IPS DF 19.7 (cell line): Measurements from ENCODE around the gene LRRTM2.

Source experiments
- DNase-seq: peaks from one replicate; pipeline ENCODE4 v3.0.0-alpha.2; 2013; ENCODE audit warnings: low read depth, low spot score

The LRRTM2 gene

DNA sequence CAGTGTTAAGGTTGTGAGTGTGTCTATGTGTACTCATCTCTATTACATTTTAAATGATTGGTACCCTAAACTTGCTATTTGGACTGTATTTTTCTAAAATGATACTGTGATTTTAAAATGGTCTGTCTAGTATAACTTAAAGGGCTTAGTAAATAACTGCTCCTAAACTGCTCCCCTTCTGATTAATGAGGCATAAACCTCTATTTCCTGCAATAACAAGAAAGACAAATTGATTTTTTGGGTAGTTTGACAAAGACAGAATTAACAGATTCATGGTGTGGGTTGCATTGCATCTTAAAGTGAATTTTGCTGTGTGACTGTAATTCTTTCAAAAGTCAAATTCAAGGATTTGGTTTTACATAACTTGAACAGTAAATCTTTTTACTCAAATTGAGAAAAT lies 8.1 kb upstream of the LRRTM2 start:
- DNase-seq = no peak

DNA sequence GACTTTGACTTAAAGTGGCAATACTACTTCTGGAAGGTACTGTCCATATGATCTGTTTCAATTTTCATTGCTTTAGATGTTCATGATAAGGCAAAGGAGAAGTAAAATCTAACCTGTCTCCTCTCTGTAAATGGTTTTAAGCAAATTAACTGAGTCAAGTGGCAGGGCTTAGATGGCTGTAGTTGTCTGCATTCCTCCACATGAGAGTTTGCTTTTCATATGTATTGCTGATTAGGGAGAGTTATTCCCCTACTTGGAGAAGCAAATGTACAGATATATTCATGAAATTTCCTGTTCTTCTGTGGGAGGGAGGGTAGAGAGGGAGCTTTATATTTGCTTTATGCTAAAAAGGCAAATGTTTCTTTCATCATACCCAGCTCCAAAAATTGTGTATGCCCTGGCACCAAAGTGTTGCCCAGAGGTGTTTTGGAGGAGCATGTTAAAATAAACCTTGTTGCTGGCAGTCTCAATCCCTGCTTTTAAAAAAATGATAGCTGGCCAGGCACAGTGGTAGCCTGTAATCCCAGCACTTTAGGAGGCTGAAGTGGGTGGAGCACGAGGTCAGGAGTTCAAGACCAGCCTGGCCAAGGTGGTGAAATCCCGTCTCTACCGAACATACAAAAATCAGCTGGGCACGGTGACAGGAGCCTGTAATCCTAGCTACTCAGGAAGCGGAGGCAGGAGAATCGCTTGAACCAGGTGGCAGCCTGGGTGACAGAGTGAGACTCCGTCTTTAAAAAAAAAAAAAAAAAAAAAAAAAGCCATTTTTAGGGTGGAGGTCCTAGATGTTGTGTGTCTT lies 3.5 kb upstream of the LRRTM2 start:
- no peak for DNase-seq

DNA sequence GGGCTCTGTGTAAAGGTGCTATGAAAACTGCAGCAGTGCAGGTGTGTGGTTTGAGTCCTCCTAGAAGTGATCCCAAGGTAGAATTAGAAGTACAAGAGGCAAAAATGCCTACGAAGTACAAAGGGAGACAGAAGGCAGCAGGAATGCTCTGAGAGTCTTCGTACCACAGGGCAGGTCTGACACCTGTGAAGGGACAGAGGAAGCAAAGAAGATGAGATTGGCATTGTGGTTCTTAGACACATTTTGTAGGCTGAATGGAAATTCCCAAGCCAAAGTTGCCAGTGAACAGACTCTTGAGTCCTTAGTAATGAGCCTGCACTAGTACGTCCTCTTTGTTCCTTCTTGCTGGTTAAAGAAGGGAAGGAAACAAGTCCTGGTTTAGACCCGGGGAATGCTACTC lies 1.7 kb upstream of the LRRTM2 start:
- DNase-seq = no peak

DNA sequence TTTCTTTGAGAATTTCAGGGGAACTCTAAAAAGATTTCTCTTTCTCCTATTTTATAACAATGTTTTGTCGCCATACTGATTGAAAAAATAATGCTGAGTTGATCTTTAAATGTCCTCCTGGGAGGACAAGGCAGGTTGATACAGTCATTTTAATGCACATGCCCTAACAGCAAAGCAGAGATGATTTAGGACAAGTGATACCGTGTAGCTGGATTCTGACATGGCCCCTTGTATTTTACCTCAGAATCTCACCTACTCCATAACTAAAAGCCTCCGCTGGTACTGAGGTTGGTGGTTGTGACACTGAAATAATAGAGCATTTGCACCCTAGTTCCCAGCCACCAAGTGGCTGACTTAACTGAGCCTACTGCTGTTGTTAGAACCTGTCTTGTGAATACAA lies 811 bp upstream of the LRRTM2 start:
- no peak for DNase-seq

DNA sequence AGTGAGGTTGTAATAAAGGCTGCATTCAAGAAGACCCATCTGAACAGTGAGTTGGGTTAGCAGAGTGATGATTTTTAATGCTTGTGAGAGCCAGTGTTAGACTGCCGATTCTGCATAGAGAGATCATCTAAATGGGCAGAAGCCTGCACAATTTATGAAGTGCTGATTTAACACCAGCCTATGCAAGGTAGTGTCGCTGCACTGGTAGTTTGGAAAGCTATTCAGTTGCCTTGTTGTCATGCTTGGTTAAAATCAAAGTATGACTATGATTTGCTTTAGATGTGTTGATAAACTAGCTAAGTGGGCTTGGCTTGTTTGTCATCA lies 379 bp upstream of the LRRTM2 start:
- DNase-seq = no peak

DNA sequence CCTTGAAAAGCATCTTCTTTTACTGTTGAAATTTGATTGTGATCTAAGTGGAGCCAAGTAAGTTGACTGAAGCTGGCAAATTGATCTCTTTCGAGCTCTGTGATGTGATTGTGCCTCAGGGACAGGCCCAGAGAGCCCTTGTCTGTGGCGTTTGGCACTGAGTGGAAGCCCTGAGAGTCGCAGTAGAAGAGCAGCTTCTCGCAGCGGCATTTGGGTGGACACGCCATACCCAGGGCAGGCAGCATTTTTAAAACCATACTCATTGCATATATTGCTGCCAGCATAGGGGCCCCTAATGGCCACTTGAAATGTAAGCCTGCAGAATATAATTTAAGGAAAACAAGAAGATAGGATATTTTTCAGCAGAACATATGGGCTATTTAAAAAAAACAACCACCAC lies 894 bp downstream of the LRRTM2 start:
- DNase-seq = no peak

DNA sequence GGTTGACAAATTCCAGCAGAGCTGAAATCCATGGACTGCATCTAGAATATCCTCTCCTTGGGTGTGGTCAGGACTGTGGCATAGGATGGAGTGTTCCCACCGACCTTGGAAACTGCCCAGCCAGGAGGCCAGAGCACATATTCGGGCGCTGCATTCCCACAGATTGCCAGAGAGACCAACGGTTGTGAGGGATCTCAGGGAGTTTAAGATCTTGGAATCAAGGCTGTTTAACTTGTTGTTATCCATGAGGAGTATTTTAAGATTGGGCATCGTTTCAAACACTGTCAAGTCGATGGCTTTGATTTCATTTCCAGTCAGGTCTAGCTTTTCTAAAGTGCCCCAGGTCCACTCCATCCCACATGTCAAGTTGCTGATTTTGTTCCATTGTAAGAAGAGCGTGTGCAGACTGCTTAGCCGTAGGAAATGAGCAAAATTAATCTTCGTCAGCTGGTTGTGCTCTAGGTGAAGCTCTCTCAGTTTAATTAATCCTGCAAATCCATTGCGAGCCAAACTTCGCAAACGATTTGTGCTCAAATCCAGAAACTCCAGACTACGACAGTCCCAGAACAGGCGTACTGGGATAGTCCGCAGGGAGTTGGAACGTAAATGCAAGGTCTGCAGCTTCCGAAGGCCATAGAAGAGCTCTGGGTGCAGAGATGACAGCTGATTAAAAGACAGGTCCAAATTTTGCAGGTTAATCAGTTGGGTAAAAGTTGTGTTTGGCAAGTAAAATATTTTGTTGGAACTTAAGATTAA lies 1.5 kb downstream of the LRRTM2 start:
- no peak for DNase-seq

DNA sequence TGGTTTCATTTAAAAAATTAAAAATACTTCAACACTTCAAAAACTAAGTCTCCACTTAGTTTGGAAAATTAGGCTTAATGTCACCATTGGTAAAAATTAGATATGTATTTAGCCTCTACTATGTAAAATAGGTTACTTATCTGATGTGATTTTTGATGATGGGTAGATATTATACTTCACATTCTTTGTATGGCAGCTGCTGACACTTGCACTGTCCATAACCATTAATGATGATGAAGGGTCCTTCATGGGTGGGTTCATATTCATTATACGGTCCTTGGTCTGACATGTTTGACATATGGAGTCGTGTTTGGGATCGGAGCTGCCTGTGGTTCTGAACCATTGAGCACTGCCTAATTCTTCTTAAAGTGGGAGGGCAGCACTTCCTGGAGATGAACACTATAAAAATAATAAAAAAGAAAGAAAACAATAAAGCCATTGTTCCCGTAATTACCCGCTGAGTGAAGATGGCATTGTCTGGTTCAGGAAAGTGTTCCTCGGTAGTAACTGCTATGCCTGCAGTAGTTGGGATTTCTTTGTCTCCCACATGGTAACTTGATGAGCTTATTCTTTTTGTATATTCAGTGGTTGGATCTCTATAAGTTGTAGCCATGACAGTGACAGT lies 2.2 kb downstream of the LRRTM2 start:
- DNase-seq = no peak

DNA sequence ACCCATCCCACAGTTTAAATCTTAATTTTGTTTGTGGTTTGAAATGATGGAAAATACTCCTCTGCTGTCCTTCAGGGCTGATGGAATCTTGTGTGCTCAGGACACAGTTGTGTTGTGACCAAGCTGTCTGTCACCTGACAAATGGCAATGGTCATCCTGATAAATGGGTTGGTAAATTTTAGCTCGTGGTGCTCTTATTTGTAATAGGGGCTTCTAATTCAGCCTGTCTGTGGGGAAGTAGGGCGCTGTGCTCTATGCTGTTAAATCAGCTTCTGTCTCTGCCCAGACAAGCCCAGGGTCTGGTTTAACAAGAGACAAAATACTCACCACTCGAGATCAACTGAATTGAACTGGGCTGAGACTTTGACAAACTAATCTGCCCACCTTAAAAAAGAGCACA lies 4.5 kb downstream of the LRRTM2 start:
- DNase-seq = no peak

DNA sequence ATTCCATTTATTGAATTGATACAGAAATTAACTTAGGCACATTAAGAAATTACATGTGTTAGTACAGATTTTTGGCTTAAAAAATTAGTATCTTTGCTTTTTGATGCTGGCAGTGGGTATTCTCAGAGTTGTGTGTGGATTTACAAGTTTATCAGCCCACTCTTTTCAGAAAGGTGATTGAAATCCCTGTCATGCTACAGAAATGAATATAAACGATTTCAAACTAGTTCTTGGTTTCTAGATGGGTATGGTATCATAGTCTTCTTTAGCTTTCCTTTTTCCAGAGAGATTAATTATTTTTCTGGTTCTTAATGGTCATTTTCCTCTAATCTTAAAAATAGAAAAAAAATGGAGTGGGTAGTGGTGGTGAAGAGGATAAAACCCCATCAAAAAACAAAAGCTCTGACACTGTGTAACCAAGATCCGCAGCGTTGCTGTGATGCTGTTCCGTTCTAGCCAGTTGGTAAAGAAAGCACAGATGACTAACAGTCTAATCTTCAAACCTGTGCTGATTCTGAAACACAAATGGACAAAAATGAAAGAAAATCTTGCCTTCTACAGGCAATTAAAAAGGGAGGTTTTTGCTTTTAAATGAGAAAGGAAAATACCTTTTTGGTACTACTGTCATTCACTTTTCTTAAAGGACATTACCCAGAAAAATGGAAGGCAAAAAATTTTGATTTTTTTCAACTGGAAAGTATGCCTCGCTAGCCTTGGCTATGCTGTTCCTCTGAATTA lies 5.2 kb downstream of the LRRTM2 start:
- DNase-seq = no peak

DNA sequence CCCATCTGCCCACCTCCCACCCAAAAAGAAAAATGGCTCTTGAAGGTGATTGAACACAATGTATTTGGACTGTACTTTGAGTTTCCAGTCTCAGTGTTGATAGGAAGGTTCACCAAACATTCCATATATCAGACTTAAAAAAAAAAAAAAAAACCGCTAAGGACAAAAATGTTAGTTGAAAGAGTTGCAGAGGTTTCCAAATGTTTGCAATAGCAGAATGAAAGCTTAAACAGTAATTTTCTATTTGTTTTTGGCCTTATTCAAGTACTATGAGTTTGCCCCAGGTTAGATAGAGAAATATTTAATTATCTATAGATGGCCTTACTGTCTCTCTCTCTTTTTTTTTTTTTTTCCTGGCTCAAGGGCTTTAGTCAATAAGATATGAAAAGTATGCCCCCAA lies 6.1 kb downstream of the LRRTM2 start:
- no peak for DNase-seq

DNA sequence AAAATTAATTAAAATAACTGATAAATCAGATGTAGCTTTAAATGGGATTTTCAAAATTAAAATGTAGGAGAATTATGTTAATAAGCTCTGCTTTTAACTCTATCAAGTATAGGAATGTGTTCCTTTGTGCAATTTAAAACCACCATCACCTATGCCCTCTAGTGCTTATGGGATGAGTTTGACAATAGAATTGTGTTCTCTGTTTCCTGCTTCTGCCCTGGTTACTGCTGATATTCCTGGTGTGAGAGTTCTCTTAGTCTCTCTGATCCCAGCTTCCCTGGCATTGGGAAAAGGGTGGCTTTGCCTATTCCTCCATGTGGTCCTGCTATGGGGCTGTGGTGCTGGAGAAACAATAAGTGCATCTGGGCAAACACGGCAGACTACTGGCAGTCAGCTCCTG lies 8.1 kb downstream of the LRRTM2 start:
- DNase-seq = no peak

DNA sequence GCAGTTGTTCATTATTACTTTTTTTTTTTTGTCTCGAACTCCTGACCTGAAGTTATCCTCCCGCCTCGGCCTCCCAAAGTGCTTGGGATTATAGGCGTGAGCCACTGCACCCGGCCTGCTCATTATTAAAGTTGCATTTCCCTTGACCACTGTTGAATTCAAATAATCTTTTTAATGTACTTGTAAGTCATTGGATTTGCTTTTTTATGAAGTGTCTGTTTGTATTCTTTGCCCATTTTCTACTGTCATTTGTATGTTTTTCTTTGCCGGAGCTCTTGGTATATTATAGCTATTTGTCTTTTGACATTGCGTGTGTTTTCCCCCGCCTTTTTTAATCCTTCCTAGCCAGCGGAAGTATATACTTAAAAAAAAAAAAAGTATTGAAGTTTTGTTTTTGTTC lies 22.0 kb downstream of the LRRTM2 start:
- DNase-seq = no peak

DNA sequence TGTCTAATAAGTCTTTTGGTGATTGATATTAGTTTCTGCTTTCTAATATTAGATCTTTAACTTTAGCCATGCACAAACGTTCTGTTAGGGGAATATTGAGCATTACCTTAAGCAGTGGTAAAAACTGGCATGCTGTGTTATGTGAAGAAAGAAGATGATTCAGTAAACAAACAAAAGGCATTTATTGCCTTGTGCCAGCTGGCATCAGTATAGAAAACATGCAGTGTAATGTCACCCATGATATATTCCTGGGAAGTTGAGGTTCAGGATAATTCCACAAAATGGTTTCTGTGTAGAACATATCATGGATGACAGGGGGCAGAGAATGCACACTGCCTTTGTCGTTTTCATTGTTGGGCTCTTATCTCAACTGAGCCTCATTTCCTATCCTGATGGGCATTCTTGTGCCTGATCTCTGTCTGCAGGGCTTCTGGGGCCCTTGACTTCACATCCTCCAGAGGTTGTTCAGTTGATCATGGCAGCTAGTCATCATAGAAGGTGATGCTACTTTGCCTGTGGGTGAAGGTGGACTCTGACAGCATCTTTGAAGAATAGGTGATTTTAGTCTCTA lies 24.2 kb downstream of the LRRTM2 start:
- DNase-seq = no peak

DNA sequence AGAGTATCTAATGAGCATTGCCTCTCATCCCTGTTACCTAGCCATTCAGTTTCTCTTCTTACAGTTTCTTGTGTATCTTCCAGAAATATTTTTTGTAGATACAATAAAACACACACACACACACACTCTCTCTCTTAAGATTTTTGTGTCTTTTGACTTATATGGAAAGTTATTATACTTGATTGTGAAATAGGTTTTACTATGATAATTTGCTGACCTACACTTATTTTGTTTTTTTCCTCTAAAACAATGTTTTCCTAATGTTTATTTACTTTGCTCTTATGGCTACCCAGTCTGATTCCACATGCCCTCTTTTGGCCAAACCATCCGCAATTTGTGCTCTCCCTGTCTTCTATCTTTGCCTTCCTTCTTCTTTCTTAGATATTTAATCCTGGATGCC lies 25.3 kb downstream of the LRRTM2 start:
- DNase-seq = no peak

DNA sequence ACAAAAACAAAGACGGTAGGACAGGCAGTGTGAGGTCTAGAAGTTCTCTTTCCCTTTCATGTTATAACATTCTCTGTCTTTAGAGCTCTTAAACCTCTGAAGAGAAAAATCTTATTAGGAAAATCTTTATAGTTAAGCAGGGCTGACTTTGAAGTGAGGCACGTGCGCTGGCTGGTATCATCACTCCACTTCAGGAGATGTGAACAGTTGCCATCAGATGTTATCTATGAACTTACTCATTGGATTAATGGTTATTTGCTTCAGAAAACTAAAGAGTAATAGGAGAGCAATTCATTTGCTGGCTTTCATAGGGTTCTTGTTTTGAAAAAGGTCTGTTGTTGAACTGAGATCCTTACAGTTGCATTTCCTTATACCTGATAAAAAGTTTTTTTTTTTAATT lies 25.7 kb downstream of the LRRTM2 start:
- no peak for DNase-seq

DNA sequence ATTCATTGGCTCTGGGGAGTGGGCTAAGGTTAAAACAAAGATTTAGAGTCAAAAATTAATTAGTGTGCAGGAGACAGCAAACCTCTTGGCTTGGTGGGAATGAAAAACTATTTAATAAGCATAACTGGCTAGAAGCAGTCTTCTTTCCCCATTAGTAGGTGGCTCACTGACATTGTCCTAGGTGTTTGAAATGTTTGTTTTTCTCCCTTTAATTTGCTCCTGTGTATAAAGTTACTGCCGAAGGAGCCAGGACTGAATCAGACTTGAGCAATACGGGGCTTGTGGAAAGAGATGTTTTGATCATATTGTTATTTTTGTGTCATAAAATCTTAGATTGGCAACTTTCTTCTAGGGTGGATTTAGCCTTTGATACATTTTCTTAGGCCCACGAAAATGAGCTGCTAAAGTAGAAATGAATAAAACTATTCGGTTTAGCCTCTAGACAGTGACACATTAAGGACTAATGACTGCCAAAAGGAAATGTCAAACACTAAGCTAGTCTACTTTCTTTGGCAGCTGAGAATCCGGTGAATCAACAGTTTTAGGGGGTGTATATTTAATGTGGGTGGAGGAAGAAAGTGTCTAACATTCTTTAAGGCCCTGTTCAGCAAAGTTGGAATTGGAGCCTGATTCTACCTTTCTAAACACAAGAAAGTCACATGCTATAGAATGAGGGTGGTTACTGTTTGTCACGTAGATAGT lies 30.2 kb downstream of the LRRTM2 start:
- DNase-seq = no peak

DNA sequence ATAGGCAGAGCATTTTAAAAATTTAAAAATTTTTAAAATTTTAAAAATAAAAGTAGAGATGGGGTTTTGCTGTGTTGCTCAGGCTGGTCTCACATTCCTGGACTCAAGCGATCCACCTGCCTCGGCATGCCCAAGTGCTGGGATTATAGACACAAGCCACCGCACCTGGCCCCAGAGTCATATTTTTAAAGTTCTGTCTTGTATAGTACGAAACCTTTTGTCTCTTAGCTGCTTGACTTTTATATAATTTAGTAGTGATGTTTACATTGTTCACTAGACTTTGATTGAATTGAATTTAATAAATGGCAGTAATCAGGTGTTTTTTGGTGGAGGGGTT lies 31.0 kb downstream of the LRRTM2 start:
- DNase-seq = no peak

DNA sequence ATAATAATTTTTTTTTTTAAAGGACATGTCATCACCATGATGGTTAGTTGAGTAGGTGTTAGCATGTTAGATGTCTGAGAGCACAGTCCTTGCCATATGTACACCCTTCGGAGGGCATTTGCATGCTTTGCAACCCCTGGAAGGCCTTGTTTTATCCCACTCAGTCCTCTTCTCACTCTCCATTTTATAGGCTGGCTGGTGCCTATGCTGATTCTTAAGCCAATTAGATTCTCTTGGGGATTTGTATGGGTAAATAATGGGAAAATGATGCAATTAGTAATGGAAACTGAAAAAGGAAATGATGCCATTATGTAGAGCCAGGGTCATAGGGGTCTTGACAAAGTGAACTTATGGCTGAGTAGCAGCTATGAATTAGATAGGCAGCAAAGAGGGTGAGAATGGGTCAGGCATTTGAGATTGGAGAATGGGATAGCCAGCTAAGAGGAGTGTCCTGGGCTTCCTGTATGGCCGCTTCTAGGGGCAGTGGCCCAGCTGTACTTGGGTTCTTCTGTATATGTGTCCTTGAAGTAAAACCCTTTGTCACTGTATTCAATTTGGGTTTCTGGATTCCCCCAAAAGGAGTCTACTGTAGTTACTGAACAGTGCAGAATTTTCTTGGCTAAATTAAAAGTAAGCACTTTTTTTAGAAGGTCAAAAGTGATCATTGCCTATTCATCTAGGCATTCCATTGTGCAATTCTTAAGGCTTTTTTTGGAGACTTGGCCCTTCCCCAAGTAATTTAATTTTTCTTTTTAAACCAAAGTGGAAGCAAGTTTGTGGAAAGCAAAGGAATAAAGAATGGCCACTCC lies 31.6 kb downstream of the LRRTM2 start:
- DNase-seq = no peak

DNA sequence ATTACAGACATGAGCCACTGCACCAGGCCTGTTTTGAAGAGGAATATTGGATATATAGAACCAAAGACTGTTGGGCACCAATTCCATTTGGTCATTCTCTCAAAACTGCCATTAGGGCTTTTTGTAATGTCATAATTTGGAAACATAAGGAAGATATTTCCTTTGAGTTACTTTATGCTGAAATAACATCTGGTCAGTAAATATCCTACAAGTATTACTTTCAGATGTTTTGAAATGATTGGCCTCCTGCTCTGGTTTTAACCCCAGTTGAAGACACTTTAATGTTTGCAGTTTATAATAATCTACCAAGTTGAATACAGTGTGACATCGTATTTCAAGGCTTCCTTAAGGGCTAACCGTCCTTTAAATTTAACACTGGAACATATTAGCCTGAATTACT lies 33.6 kb downstream of the LRRTM2 start:
- no peak for DNase-seq

DNA sequence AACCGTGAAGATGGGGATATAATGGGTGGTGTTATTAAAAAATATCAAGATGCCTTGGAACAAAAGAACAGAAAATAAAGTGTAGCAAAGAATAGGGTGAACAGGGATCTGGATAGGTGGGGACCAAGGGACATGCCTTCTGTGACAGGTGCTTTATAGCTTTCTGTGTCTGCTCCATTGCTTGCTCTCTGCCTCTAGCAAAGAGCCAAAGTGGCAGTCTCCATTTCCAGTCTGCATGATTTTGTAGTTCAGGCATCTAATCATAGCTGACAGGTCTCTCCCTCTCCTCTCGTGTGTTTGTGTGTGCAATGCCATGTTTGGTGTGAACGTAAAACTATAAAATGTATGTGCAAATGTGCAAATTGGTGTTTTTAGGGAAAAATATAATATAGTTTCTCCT lies 35.0 kb downstream of the LRRTM2 start:
- no peak for DNase-seq
